Measurements from ENCODE around the gene CHRDL2. TPM values are rescaled to one million over a fixed set of nuclear protein-coding genes. Genes with fewer than 3 reads are reported as not detected.

The CHRDL2 gene
- total RNA-seq, 1 experiment from 2014 or later: 0.39 TPM

DNA sequence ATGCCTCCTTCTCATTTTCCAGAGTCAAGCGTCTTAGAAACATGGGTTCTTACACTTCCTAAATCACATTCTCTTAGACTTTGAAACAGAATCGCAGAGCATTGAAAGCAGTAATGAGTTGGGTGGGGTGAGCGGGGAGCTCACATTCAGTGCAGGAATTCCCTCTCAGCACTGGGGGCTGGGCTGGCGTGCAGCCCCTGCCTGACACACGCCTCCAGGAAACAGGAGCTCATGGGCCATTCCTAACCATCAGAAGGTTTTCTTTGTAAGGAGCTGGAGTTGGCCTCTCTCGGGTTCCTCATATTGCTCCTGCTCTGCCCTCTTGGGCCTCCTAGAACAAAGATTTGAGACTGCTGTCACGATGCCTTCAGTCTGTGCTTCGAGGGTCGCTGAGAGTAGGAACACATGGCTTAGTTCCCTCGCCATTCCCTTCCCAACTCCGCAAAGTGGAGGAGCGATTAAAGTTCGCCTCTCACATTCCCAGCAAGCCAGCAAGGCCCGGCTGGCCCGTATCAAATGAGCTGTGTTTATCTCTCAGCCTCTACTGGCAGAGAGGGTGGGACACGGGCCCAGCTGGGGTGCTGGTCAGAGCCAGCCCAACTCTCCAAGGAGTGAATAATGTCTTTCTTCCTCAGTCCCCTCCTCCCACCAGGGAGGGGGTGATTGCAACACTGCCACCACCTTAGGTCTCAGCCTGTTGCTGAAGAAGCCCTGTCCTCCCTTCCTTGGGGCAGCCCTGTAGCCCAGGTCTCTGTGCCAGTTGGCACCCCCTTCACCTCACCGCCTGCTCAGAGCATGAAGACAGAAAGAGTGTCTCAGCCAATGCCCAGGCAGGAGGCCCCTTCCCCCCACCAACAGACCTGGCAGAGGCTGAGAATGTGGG, 10.4 kb downstream of the CHRDL2 start:
- no peak overlapping the region for H2BK20ac ChIP-seq (ENCODE audit: low read depth, low read length, poor library complexity, severe bottlenecking)
- WGBS (ENCODE audit: extremely low coverage, insufficient read length, low lambda C conversion rate): no CpG with 5 or more reads among the region's 17 CpGs
- Mint-ChIP-seq H3K27me3 (ENCODE audit: low read depth) (peaks cover 36% of the 10 kb centered on the region), H3K36me3 (ENCODE audit: insufficient read depth in 1 of 3, low read depth in 3 of 3) (no peaks in the 10 kb centered on the region), H3K4me3 (no peak overlapping the region), H3K9me3 (no peaks in the 10 kb centered on the region), H3K27ac (no peak overlapping the region), H3K4me1 (peaks cover 14 to 27% of the 10 kb centered on the region in 2 experiments)
- TF ChIP-seq, protein P1, sequence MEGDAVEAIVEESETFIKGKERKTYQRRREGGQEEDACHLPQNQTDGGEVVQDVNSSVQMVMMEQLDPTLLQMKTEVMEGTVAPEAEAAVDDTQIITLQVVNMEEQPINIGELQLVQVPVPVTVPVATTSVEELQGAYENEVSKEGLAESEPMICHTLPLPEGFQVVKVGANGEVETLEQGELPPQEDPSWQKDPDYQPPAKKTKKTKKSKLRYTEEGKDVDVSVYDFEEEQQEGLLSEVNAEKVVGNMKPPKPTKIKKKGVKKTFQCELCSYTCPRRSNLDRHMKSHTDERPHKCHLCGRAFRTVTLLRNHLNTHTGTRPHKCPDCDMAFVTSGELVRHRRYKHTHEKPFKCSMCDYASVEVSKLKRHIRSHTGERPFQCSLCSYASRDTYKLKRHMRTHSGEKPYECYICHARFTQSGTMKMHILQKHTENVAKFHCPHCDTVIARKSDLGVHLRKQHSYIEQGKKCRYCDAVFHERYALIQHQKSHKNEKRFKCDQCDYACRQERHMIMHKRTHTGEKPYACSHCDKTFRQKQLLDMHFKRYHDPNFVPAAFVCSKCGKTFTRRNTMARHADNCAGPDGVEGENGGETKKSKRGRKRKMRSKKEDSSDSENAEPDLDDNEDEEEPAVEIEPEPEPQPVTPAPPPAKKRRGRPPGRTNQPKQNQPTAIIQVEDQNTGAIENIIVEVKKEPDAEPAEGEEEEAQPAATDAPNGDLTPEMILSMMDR (conservative IDR thresholded peaks at IDR 0.05): no peak
- no peak overlapping the region for H3T11ph ChIP-seq (ENCODE audit: low read length)
- H2BK15ac ChIP-seq (ENCODE audit: low read depth, low read length): no peak overlapping the region
- H2AK5ac ChIP-seq (ENCODE audit: insufficient read length, low read length): no peak overlapping the region
- no peak overlapping the region for H2BK12ac ChIP-seq (ENCODE audit: insufficient read length, low read depth, low read length)
- H3K27ac ChIP-seq (ENCODE audit: insufficient read length, low read depth, low read length): no peak overlapping the region
- no peak overlapping the region for H2AFZ ChIP-seq (ENCODE audit: low read length)
- no peak overlapping the region for H3K18ac ChIP-seq (ENCODE audit: insufficient read length, low read depth, low read length)
- H3K4me2 ChIP-seq (ENCODE audit: insufficient read depth, insufficient read length, low read length): no peak overlapping the region
- DNase-seq: no peak
- H2BK120ac ChIP-seq (ENCODE audit: low read depth, low read length, poor library complexity, severe bottlenecking): no peak overlapping the region
- no peaks in the 10 kb centered on the region for H3K9me3 ChIP-seq (ENCODE audit: control insufficient read depth, low read depth, low read length)
- H3K79me2 ChIP-seq (ENCODE audit: insufficient read depth, low read length): no peaks in the 10 kb centered on the region
- H3K23ac ChIP-seq (ENCODE audit: insufficient read length, low read depth, low read length): no peak overlapping the region
- no peak overlapping the region for H3K56ac ChIP-seq (ENCODE audit: insufficient read length, low read depth, low read length)
- no peak overlapping the region for H4K91ac ChIP-seq (ENCODE audit: insufficient read length, low read depth, low read length)
- H3K14ac ChIP-seq (ENCODE audit: insufficient read depth, low read length): no peak overlapping the region
- H4K8ac ChIP-seq (replicated peaks; ENCODE audit: insufficient read length, low read depth, low read length): no peak overlapping the region
- H4K20me1 ChIP-seq (ENCODE audit: control insufficient read depth, insufficient read depth, insufficient read length): no peaks in the 10 kb centered on the region
- no peak overlapping the region for H3K9ac ChIP-seq (ENCODE audit: extremely low read depth, insufficient read length, low read length)
- no peak overlapping the region for H2BK5ac ChIP-seq (ENCODE audit: insufficient read length, low read length)
- H3K4me1 ChIP-seq (ENCODE audit: insufficient read depth, low read length): peaks cover 3% of the 10 kb centered on the region; the same call in 1 of the 2 replicates
- H4K5ac ChIP-seq (ENCODE audit: insufficient read length, low read depth, low read length): no peak overlapping the region
- no peak overlapping the region for H3K4ac ChIP-seq (ENCODE audit: low read depth, low read length)
- no peaks in the 10 kb centered on the region for H3K23me2 ChIP-seq (ENCODE audit: insufficient read length, low read depth, low read length, poor library complexity, severe bottlenecking)
- no peaks in the 10 kb centered on the region for H3K79me1 ChIP-seq (ENCODE audit: insufficient read depth, low read depth, low read length, poor library complexity, severe bottlenecking)
- no peaks in the 10 kb centered on the region; the same call in 1 of the 2 replicates for H3K27me3 ChIP-seq (ENCODE audit: insufficient read depth, low read length)
